ENCODE results near the gene C19orf85.
"Not testable (repeated sequence)": the region's sequence is repeated elsewhere in the genome, so short reads cannot be mapped to it uniquely, and the experiment has no call there.

C19orf85 gene

DNA sequence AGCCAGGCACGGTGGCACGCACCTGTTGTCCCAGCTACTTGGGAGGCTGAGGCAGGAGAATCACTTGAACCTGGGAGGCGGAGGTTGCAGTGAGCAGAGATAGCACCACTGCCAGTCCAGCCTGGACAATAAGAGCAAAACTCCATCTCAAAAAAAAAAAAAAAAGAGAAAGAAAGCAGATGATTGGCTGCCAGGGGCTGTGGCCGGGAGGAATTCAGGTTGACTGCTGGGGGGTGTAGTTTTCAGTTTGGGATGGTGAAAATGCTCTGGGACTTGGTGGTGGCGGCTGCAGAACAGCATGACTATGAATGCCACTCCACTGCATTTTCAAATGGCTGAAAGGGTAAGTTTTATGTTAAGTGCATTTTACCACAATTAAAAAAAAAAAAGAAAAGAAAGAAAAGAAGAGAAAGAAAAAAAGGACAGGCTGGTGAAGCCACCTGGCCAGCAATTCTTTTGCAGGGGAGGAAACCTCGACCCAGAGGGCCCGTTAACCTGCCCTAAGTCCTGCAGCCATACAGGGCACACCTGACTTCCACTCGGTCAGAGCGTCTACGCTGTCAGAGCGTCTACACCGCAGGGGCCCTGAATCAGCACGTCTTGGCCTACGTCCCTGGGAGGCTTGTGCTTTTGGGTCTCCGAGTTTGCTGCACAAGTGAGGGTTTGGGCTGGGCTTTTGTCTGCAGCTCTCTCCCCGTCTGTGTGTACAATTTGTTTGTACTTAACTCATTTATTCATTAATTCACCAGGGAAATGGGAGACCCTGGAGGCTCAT is 6.7 kb downstream of the C19orf85 start:
- no peak for DNase-seq (ENCODE audit: low spot score)

DNA sequence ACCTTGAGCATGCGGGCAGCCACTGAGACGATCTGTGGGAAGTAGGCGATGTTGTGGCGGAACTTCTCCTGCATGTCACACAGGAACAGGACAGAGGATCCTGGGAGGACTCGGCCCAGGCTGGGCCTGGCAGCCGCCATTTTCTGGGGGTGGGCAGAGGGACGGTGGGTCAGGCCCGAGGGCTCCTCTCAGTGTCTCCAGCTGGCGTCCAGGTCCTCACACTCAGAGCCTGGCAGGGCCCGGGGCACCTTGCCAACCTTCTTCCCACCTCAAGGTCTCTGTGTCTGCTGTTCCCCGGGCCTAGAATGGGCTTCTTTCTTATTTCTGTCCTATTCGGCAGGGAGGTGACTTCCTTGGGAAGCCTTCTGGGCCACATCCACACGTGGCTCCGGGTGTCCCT is 8.2 kb downstream of the C19orf85 start:
- no peak for DNase-seq (ENCODE audit: low spot score)

GRCh38 chr19:55455576-55456235 is 8.8 kb downstream of the C19orf85 start:
- DNase-seq (ENCODE audit: low spot score) = no peak

DNA sequence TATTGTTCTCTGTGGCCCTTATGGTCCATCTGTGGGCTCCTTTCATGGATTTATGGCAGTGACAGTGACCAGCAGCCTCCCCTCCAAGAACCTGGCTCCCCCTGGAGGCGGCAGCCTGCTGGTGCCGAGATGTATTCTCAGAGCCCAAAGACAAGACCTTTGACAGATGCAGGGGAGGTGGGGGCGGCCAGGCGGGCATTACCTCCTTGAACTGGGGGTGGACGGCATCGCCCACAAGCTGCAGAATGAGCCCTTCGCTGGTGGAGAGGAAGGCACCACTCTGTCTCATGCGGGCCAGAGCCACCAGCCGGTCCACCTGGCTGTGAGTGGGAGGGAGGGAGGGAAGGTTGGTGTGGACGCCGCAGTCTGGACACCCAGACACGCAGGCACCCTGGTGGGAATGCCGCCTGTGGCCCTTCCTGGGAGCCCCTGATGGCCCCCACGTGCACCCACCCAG is 9.7 kb downstream of the C19orf85 start:
- DNase-seq (ENCODE audit: low spot score) = no peak

- DNase-seq (ENCODE audit: low spot score) = no peak
Observed at GRCh38 chr19:55453511-55454260, 10.9 kb downstream of the C19orf85 start.

GRCh38 chr19:55452749-55453346 is 11.7 kb downstream of the C19orf85 start:
- DNase-seq (ENCODE audit: low spot score) = no peak

- no peak for DNase-seq (ENCODE audit: low spot score)
Observed at GRCh38 chr19:55451965-55452748, 12.4 kb downstream of the C19orf85 start.

DNA sequence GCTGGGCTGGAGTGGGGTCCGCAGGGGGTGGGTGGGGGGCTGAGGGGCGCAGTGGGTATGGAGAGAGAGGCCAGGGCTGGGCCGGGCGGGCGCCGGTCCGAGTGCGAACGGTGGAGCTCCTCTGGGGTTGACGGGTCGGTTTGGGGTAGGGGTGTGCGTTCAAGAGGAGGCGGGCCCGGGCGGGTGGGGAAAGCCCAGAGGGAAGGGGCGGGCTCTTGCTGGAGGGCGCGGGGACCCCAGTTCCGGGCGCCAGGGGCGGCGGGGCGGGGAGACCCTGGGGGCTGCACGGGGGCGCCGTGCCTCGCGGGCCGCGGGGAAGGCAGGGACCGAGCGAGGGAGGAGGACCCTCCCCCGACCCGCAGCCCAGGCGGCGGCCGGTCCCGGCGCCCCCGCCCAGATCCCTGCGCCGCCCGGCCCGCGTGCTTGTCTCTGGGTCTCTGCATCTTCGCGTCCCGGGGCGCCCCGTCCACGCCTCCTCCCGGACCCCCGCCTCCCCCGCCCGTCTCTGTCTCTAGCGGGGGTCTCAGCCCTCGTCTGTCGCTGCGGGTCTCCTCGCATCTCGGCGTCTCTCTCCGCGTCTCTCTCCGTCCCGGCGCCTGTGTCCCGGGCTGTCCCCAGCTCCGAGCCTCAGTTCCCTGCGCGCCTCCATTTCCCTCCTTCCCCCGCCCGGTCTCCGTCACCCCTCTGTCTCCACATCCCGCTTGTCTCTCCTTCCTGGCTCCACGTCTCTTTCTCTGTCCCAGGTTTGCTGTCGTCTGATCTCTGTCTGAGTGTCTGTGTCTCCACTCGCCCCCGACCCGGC is 13.2 kb downstream of the C19orf85 start:
- no peak for DNase-seq (ENCODE audit: low spot score)

- DNase-seq (ENCODE audit: low spot score) = no peak
Observed at GRCh38 chr19:55449469-55449868, 15.1 kb downstream of the C19orf85 start.

DNA sequence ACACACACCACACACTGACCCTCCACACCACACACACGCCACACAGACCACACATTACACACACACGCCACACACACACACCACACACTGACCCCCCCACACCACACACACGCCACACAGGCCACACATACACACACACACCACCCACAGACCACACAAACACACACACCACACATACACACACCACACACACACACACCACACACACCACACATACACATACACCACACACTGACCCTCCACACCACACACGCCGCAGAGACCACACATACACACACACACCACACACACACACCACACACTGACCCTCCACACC is 16.4 kb downstream of the C19orf85 start:
- not testable (repeated sequence) for DNase-seq (ENCODE audit: low spot score)

GRCh38 chr19:55447421-55448174 is 17.0 kb downstream of the C19orf85 start:
- peak; percentile 25 for DNase-seq (ENCODE audit: low spot score)

GRCh38 chr19:55446060-55446459 is 18.5 kb downstream of the C19orf85 start:
- no peak for DNase-seq (ENCODE audit: low spot score)

DNA sequence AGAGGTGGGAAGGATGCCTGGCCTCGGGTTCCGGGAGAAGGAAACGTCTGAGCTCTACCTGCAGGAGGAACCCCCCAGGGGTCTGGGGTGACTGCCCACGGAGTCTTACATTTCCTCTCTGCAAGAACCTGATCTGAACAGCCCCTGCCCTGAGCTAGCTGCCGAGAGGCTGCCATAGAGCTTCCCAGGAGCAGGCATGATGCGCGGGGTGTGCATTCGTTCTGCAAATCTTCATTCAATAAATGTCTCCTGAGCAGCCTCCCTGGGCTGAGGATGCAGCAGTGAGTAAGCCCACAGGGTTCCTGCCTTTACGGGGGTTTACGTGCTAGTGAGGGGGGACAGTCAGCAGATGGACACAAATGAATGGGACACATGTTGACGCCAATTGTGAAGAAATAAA is 19.9 kb downstream of the C19orf85 start:
- DNase-seq (ENCODE audit: low spot score) = no peak

DNA sequence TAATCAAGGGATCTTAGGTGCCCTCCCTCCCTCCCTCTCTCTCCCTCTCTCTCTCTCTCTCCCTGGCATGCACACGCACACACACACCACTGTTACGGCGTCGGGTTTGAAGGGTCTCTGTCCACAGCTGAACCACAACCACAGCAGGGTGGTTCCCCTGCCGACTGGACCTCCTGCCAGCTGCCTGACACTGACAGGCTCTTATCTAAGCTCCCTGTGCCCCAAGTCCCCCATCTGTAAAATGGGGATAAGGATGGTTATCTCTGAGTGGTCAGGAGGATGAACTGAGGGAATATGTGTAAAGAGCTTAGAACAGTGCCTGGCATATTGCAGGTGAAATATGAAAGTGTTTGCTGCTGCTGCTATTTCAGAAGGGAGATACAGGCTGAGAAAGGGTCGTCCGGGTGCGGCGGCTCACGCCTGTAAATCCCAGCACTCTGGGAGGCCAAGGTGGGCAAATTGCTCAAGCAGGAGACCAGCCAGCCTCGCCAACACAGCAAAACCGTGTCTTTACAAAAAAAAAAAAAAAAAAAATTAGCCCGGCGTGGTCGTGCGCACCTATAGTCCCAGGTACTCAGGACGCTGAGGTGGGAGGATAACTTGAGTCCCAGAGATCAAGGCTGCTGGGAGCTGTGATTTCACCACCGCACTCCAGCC is 20.6 kb downstream of the C19orf85 start:
- DNase-seq (ENCODE audit: low spot score) = no peak

GRCh38 chr19:55443045-55443823 is 21.3 kb downstream of the C19orf85 start, which contains the start of gene SHISA7:
Gene SHISA7, minus strand, starts transcription at chr19:55443300. Its CDS starts 437 bp downstream, at chr19:55442863.
- no peak for DNase-seq (ENCODE audit: low spot score)

GRCh38 chr19:55442372-55442961 is 22.1 kb downstream of the C19orf85 start:
- DNase-seq (ENCODE audit: low spot score) = no peak

DNA sequence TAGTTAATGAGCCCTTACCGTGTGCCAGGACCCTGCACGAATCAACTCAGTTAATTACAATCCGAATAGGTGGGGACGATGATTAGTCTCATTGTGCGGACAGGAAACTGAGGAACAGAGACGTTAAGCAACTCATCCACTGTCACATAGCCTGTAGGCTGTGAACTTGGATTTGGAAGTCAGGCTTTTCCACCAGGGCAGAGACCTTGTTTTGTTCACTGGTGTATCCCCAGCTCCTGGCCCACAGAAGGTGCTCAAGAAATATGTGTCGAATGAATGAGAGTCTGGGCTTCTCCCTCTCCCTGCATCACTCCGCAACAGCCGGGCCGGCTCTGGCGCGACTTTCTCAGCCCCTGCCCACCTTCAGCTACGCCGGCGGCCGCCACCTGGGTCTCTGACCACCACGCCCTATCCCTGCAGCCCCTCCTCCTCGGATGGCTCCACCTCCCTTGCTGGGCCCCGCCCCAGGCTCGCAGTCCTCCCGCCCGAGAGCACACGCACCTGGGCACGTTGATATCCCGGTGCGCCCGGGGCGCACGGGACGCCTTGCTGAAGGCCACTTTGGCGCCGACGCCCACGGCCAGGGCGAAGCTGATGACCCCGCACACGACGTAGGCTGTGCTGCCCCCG is 22.7 kb downstream of the C19orf85 start:
- DNase-seq (ENCODE audit: low spot score) = no peak

DNA sequence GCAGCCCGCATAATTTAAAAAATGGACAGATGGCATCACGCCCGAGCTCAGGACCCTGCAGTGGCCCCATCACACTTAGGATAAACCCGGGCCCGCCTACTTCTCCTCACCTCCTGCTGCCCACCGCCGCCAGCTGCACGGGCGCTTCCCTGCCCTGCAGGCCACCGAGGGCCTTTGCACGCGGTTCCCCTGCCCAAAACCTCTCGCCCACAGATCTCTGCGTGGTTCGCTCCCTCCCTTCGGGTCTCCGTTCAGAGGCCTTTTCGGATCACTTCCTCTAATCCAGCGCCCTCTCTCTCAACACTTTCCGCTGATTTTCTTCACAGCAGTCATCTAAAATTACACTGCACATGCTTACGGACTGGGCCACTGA is 23.2 kb downstream of the C19orf85 start:
- no peak for DNase-seq (ENCODE audit: low spot score)

Measured in LoVo (cell line).